Mucosa of descending colon (tissue), 3 donors: Measurements from ENCODE around the gene INPP4A. TPM values are rescaled to one million over a fixed set of nuclear protein-coding genes. Genes with fewer than 3 reads are reported as not detected.

Source experiments
- ATAC-seq: fragments of 200-7000 bp; cut with Tn5 transposase; one replicate; pipeline ENCODE4 v1.9.1; 2020; ENCODE audit warnings: mild to moderate bottlenecking, moderate library complexity
- DNase-seq, 3 donors: peaks; one replicate each; pipeline ENCODE4 v3.0.0-alpha.2; 2020
- H3K36me3 ChIP-seq: fragments of 200-600 bp; one replicate; pipeline ENCODE4 v1.8.0; 2021; ENCODE audit warnings: low read depth, mild to moderate bottlenecking
- H3K4me1 ChIP-seq: fragments of 200-600 bp; one replicate; pipeline ENCODE4 v1.8.0; 2021; ENCODE audit warnings: low read depth, mild to moderate bottlenecking
- H3K4me3 ChIP-seq: fragments of 200-600 bp; one replicate; pipeline ENCODE4 v1.8.0; 2021; ENCODE audit warnings: mild to moderate bottlenecking
- H3K9me3 ChIP-seq: fragments of 200-600 bp; one replicate; pipeline ENCODE4 v1.8.0; 2021; ENCODE audit warnings: mild to moderate bottlenecking
- CTCF ChIP-seq: fragments of 200-600 bp; IDR thresholded peaks from one replicate; pipeline ENCODE4 v1.8.0; 2022; ENCODE audit warnings: antibody characterized with exemption, mild to moderate bottlenecking
- intact Hi-C, 2 donors: fragments of 100-400 bp; cut with DNase I in 1 of 2; cut with micrococcal nuclease in 1 of 2; formaldehyde crosslinking; loops; one replicate each; pipeline versions ENCODE4 v1.11.0 to v1.11.1; 2022; cut with DNase I, micrococcal nuclease
- total RNA-seq, 3 donors: library from RNA; stranded (reverse); fragmentation: NEBNext Ultra II Directional in 2 of 3; extraction: Animal tissue kit (Norgen Biotek cat#: 25700) in 2 of 3; gene quantifications; one replicate each; pipeline versions ENCODE4 v1.2.1 to v1.2.4, GENCODE V29; 2021 to 2023
- donor health status: DM: no; HTN: no; CAD: no; lungs with moderate emphysema.
- donor health status: DM: no; HTN: no; CAD: no.
- donor health status: DM: no; HTN: yes; CAD: no.

INPP4A gene
- total RNA-seq, 3 donors from 2014 or later = 18.2 to 39.8 (median 19.1) TPM

- no peak for DNase-seq
- H3K36me3 ChIP-seq = no peaks in the 10 kb centered on the region
- TF ChIP-seq CTCF = no peak
- intact Hi-C loops = no loop called here
- H3K9me3 ChIP-seq = peaks cover 12% of the 10 kb centered on the region
- H3K4me1 ChIP-seq = no peaks in the 10 kb centered on the region
- no peak overlapping the region for H3K4me3 ChIP-seq
- no peak for ATAC-seq
Measured at GRCh38 chr2:98496750-98497493, 52.3 kb downstream of the INPP4A start.

GRCh38 chr2:98498703-98499440 is 54.2 kb downstream of the INPP4A start:
- ATAC-seq (no peak), DNase-seq (no peak)
- TF ChIP-seq CTCF = no peak
- H3K4me1 ChIP-seq = no peaks in the 10 kb centered on the region
- intact Hi-C loops = no loop called here
- no peak overlapping the region for H3K4me3 ChIP-seq
- peaks cover 12% of the 10 kb centered on the region for H3K9me3 ChIP-seq
- H3K36me3 ChIP-seq = no peaks in the 10 kb centered on the region

- ATAC-seq = no peak
Measured at GRCh38 chr2:98500561-98500960, 55.9 kb downstream of the INPP4A start.

GRCh38 chr2:98501223-98501622 is 56.6 kb downstream of the INPP4A start:
- ATAC-seq (no peak), DNase-seq (no peak)
- TF ChIP-seq CTCF = no peak
- Histone ChIP-seq H3K4me1 (peaks cover 16% of the 10 kb centered on the region), H3K4me3 (no peak overlapping the region), H3K36me3 (no peaks in the 10 kb centered on the region), H3K9me3 (peaks cover 11% of the 10 kb centered on the region)
- intact Hi-C loops = no loop called here

More at GRCh38 chr2:98500561-98500960, 55.9 kb downstream of the INPP4A start:
- no peak for DNase-seq
- no peak for TF ChIP-seq CTCF
- Histone ChIP-seq H3K4me1 (peaks cover 11% of the 10 kb centered on the region), H3K36me3 (no peaks in the 10 kb centered on the region), H3K9me3 (peaks cover 12% of the 10 kb centered on the region), H3K4me3 (no peak overlapping the region)
- intact Hi-C loops = no loop called here

GRCh38 chr2:98501876-98502275 is 57.2 kb downstream of the INPP4A start:
- Histone ChIP-seq H3K4me3 (no peak overlapping the region), H3K4me1 (peaks cover 19% of the 10 kb centered on the region), H3K9me3 (peaks cover 5% of the 10 kb centered on the region), H3K36me3 (no peaks in the 10 kb centered on the region)
- DNase-seq = no peak
- TF ChIP-seq CTCF = no peak
- intact Hi-C loops = no loop called here
- no peak for ATAC-seq
